ENCODE data around the gene ERI3. TPM values are rescaled to one million over a fixed set of nuclear protein-coding genes. Genes with fewer than 3 reads are reported as not detected.

ERI3 gene
- total RNA-seq, 1 experiment from 2014 or later, result 83.3 TPM

DNA sequence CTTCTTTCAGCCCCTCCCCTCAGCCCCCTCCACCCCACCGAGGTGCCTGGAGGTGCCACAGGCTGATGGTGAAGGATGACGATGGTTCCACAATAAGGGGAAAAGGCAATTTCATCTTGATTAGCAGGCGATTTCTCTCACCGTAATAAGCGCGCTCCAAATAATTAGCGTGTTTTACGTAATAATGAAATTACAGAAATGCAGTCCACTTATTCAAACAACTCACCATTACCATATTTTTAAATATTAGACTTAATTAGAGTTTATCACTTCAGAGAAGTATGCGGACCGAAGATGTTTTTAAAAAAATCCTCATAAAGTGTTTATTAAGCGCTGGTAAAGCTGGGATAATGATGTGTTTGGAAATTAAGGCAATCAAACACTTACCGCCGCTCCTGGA, 126.8 kb downstream of the ERI3 start:
- DNase-seq (ENCODE audit: low read depth, low spot score) (no peak), ATAC-seq (no peak)
- no TSS peak for BruUV-seq (replicated peaks)
- POLR2A ChIA-PET, result no interaction called here
- CTCF ChIA-PET, result no interaction called here
- Histone ChIP-seq H3K27me3 (ENCODE audit: control insufficient read depth, insufficient read depth, low read length) (no peaks in the 10 kb centered on the region), H3K27ac (ENCODE audit: low read length) (no peak overlapping the region), H3K4me1 (ENCODE audit: control insufficient read depth, insufficient read depth, low read length) (no peaks in the 10 kb centered on the region), H3K9me3 (ENCODE audit: control insufficient read depth, insufficient read depth, low read depth, low read length) (0 out of 2 replicates have a peak, but pooled peaks cover 3% of the 10 kb centered on the region), H3K4me3 (ENCODE audit: low read depth in 2 of 2, low read length in 2 of 2) (no peak overlapping the region), H3K36me3 (ENCODE audit: control insufficient read depth, insufficient read depth, low read length) (no peaks in the 10 kb centered on the region)
- no peak for TF ChIP-seq SIN3A (IDR thresholded peaks at IDR 0.05; ENCODE audit: borderline replicate concordance, insufficient read depth, low read depth, low read length)
- no peak for TF ChIP-seq POLR2AphosphoS5 (IDR thresholded peaks at IDR 0.05; ENCODE audit: low read depth, low read length)
- no peak for TF ChIP-seq TCF7L2 (IDR thresholded peaks at IDR 0.05; ENCODE audit: low read depth, low read length)
- TF ChIP-seq, protein P1, sequence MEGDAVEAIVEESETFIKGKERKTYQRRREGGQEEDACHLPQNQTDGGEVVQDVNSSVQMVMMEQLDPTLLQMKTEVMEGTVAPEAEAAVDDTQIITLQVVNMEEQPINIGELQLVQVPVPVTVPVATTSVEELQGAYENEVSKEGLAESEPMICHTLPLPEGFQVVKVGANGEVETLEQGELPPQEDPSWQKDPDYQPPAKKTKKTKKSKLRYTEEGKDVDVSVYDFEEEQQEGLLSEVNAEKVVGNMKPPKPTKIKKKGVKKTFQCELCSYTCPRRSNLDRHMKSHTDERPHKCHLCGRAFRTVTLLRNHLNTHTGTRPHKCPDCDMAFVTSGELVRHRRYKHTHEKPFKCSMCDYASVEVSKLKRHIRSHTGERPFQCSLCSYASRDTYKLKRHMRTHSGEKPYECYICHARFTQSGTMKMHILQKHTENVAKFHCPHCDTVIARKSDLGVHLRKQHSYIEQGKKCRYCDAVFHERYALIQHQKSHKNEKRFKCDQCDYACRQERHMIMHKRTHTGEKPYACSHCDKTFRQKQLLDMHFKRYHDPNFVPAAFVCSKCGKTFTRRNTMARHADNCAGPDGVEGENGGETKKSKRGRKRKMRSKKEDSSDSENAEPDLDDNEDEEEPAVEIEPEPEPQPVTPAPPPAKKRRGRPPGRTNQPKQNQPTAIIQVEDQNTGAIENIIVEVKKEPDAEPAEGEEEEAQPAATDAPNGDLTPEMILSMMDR (IDR thresholded peaks at IDR 0.05), result no peak
- TF ChIP-seq, protein P2, sequence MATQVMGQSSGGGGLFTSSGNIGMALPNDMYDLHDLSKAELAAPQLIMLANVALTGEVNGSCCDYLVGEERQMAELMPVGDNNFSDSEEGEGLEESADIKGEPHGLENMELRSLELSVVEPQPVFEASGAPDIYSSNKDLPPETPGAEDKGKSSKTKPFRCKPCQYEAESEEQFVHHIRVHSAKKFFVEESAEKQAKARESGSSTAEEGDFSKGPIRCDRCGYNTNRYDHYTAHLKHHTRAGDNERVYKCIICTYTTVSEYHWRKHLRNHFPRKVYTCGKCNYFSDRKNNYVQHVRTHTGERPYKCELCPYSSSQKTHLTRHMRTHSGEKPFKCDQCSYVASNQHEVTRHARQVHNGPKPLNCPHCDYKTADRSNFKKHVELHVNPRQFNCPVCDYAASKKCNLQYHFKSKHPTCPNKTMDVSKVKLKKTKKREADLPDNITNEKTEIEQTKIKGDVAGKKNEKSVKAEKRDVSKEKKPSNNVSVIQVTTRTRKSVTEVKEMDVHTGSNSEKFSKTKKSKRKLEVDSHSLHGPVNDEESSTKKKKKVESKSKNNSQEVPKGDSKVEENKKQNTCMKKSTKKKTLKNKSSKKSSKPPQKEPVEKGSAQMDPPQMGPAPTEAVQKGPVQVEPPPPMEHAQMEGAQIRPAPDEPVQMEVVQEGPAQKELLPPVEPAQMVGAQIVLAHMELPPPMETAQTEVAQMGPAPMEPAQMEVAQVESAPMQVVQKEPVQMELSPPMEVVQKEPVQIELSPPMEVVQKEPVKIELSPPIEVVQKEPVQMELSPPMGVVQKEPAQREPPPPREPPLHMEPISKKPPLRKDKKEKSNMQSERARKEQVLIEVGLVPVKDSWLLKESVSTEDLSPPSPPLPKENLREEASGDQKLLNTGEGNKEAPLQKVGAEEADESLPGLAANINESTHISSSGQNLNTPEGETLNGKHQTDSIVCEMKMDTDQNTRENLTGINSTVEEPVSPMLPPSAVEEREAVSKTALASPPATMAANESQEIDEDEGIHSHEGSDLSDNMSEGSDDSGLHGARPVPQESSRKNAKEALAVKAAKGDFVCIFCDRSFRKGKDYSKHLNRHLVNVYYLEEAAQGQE (IDR thresholded peaks at IDR 0.05; ENCODE audit: insufficient read depth in 1 of 2, low read depth in 2 of 2, low read length in 1 of 2), result no peak
- in situ Hi-C loops (cut with HindIII; ENCODE audit: low pct_unique_long_range_greater_than_20kb, low sequenced_read_pairs) (no loop called here), intact Hi-C loops (cut with micrococcal nuclease; ENCODE audit: unreplicated experiment) (no loop called here)

DNA sequence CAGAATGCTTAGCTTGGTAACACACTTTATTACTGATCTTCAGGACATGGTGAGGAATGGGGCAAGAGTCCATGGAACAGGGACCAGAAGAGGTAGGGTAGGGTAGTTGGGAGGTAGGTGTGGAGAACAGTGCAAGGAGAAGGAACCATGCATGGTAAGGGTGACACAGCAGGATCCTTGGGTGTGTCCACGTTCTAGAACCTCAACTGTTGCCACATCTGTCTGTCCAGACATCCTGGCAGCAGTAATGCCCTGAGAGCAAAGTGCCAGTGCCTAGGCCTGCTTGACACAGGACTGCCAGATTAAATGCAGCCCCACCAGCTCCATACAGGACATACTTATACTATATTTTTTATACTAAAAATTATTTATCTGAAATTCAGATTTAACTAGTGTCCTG, 127.8 kb downstream of the ERI3 start:
- no TSS peak for BruUV-seq (replicated peaks)
- DNase-seq (ENCODE audit: low read depth, low spot score), result no peak

More for the DNA sequence above, 127.8 kb downstream of the ERI3 start:
- Histone ChIP-seq H3K4me1 (ENCODE audit: control insufficient read depth, insufficient read depth, low read length) (no peaks in the 10 kb centered on the region), H3K9me3 (ENCODE audit: control insufficient read depth, insufficient read depth, low read depth, low read length) (0 out of 2 replicates have a peak, but pooled peaks cover 3% of the 10 kb centered on the region), H3K4me3 (ENCODE audit: low read depth in 2 of 2, low read length in 2 of 2) (no peak overlapping the region), H3K36me3 (ENCODE audit: control insufficient read depth, insufficient read depth, low read length) (no peaks in the 10 kb centered on the region), H3K27me3 (ENCODE audit: control insufficient read depth, insufficient read depth, low read length) (no peaks in the 10 kb centered on the region), H3K27ac (ENCODE audit: low read length) (no peak overlapping the region)
- in situ Hi-C loops (cut with HindIII; ENCODE audit: low pct_unique_long_range_greater_than_20kb, low sequenced_read_pairs), result no loop called here
- TF ChIP-seq, protein P1 (IDR thresholded peaks at IDR 0.05), result no peak
- TF ChIP-seq TCF7L2 (IDR thresholded peaks at IDR 0.05; ENCODE audit: low read depth, low read length), result no peak
- TF ChIP-seq, protein P2 (IDR thresholded peaks at IDR 0.05; ENCODE audit: insufficient read depth in 1 of 2, low read depth in 2 of 2, low read length in 1 of 2), result no peak
- no peak for TF ChIP-seq SIN3A (IDR thresholded peaks at IDR 0.05; ENCODE audit: borderline replicate concordance, insufficient read depth, low read depth, low read length)
- TF ChIP-seq POLR2AphosphoS5 (IDR thresholded peaks at IDR 0.05; ENCODE audit: low read depth, low read length), result no peak
- ChIA-PET CTCF (no interaction called here), POLR2A (no interaction called here)
- ATAC-seq, result no peak
- intact Hi-C loops (cut with micrococcal nuclease; ENCODE audit: unreplicated experiment), result no loop called here
